Superior temporal gyrus (tissue), 1 donor: Measurements from ENCODE around the gene MRPL50.
A peak's percentile ranks its signal among the peaks of the same experiment; 100 is the strongest.
"Not testable (repeated sequence)": the region's sequence is repeated elsewhere in the genome, so short reads cannot be mapped to it uniquely, and the experiment has no call there.

Source experiments
- DNase-seq: peaks from one replicate; pipeline ENCODE4 v3.0.0-alpha.2; 2016; ENCODE audit errors: extremely low spot score

Gene MRPL50

DNA sequence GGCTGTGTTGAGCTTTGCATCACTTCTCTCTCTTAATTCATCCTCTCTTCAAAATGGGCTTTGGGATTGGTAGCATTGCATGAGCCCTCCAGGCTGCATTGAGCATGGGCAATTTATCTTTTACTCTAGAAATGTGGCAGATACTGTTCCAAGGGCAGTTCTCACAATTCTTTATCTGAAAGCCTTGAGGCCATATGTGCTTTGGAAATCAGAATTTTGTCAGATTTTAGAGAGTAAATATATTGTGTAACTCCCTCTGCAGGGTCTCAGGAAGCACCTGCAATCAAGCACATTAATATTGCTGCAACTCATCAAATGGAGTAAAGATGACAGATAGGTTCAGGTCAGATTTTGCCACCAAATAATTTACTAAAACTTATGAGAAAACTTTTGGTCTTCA lies 19.6 kb upstream of the MRPL50 start:
- no peak for DNase-seq

DNA sequence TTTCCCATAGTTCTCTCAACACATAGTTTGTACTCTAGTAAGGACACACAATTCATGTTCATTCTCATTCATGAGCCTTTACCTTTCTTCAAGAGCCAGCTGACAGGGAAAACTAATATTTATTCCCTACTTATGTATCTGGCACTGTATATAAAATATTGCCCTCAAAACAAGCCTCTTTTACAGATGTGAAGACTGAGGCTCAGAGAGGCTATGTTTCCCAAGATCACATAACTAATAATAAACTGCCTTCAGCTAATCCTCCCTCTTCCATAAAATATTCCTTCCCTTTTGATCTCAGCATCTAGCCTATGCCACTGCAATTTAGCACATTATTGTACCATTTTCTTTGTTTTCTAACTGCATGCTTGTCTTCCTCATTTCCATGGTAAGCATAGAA lies 19.0 kb upstream of the MRPL50 start:
- no peak for DNase-seq

- no peak for DNase-seq
These were observed 17.2 kb upstream of the MRPL50 start for GRCh38 chr9:101415578-101415977.

DNA sequence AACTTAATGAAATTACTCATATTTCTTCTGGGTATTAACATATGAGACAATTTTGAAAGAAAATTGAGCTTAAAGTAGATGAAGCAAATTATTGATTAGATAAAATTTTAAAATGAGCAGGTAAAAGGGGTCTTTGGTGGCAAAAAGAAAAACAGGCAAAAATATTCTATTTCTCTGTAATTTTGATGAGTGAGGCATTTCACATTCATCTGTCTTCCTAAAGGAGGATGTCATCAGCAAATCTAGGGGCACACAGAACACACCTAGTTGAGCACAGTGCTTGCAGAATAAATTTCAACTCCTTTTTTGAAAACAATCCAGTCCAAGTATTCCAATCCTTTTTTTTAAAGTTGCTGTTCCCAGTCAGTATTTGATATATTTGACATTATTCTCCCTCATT lies 16.4 kb upstream of the MRPL50 start:
- no peak for DNase-seq

- DNase-seq: no peak
These were observed 10.7 kb upstream of the MRPL50 start for GRCh38 chr9:101409079-101409477.

DNA sequence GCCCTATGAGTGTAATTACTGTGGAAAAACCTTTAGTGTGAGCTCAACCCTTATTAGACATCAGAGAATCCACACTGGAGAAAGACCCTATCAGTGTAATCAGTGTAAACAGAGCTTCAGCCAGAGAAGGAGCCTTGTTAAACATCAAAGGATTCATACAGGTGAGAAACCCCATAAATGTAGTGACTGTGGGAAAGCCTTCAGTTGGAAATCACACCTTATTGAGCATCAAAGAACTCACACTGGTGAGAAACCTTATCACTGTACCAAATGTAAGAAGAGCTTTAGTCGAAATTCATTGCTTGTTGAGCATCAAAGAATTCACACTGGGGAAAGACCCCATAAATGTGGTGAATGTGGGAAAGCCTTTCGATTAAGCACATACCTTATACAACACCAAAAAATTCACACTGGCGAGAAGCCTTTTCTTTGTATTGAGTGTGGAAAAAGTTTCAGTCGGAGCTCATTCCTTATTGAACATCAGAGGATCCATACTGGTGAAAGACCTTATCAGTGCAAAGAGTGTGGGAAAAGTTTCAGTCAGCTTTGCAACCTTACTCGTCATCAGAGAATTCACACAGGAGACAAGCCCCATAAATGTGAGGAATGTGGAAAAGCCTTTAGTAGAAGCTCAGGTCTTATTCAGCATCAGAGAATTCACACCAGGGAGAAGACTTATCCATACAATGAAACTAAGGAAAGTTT lies 10.1 kb upstream of the MRPL50 start:
- no peak for DNase-seq

- DNase-seq: no peak
These were observed 5.3 kb upstream of the MRPL50 start for GRCh38 chr9:101403516-101404285.

- DNase-seq: no peak
These were observed 1.7 kb upstream of the MRPL50 start for GRCh38 chr9:101400120-101400519.

GRCh38 chr9:101399643-101399970 lies 1.2 kb upstream of the MRPL50 start:
- no peak for DNase-seq

DNA sequence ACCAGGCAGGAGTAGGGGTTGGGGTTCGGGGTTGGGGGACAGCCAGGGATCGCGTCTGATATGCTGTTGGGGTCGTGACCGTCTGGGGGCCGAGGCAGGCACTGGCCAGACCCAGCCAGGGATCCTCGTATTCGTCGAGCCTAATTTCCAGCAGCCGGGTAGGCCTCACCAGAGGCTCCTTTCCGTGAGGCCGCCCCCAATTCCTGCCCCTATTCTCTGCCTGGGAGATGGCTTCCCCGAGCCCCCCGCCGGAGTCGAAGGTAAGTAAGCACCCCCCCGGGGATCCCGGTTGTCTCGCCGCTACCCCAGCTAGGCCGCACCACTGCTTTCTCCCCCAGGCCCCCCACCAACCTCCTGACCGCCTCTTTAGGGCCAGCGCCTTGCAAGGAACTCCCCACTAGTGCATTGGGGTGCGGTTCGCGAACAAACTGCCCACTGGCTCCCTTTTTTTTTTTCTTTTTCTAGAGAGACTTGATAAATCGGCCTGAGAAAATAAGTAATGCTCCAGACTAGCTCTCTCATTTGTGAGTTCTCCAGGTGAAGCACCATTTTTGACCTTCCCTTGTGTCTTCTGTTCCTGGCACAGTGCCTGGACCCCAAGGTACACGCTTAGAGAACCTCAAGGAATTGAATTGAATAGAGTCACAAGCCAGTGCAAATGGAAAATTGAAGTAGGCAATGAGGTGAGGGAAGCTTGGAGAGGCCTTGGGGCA lies 668 bp upstream of the MRPL50 start:
- peak; percentile 35 for DNase-seq

GRCh38 chr9:101397746-101398067 lies 711 bp downstream of the MRPL50 start:
- no peak for DNase-seq

- no peak for DNase-seq
These were observed 3.7 kb downstream of the MRPL50 start for GRCh38 chr9:101394687-101395086.

DNA sequence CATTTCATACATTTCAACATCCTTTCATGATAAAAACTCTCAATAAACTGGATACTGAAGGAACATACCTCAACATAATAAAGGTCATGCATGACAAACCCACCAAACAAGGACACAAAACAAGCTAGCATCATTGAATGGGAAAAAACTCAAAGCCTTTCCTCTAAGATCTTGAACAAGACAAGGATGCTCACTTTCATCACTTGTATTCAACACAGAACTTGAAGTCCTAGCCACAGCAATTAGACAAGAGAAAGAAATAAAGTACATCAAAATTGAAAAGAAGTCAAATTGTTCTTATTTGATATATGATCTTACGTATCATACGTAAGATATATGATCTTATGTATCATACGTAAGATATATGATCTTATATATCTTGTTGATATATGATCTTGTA lies 5.3 kb downstream of the MRPL50 start:
- no peak for DNase-seq

GRCh38 chr9:101388507-101388993 lies 9.9 kb downstream of the MRPL50 start:
- DNase-seq: no peak

- DNase-seq: peak; percentile 86
These were observed 10.4 kb downstream of the MRPL50 start for GRCh38 chr9:101387871-101388506.

GRCh38 chr9:101384873-101385536 lies 13.4 kb downstream of the MRPL50 start, which contains the start of gene BAAT:
Gene BAAT (minus strand): TSS chr9:101385006. CDS start chr9:101371404, 13,602 bp downstream.
- DNase-seq: not testable (repeated sequence)

- DNase-seq: no peak
These were observed 15.1 kb downstream of the MRPL50 start for GRCh38 chr9:101383361-101383760.

GRCh38 chr9:101381833-101382342 lies 16.5 kb downstream of the MRPL50 start:
- DNase-seq: no peak

- no peak for DNase-seq
These were observed 17.3 kb downstream of the MRPL50 start for GRCh38 chr9:101381118-101381517.

DNA sequence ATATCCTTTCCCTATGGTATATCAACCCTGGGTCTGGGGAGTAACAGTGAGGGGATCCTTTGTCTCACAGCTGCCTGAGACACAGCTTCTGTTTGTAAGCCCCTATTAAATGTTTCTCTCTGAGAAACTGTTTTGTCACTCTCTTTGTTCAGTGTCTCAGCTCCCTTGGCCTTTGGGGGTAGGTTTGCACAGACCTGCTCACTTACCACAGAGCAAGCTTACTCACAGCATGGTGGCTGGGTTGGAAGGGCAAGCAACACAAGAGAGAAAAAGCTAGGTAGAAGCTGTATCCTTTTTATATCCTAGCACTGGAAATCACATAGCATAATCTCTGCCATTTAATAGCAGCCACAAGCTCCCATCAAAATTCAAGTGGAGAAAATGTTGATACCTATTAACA lies 18.1 kb downstream of the MRPL50 start:
- DNase-seq: no peak

DNA sequence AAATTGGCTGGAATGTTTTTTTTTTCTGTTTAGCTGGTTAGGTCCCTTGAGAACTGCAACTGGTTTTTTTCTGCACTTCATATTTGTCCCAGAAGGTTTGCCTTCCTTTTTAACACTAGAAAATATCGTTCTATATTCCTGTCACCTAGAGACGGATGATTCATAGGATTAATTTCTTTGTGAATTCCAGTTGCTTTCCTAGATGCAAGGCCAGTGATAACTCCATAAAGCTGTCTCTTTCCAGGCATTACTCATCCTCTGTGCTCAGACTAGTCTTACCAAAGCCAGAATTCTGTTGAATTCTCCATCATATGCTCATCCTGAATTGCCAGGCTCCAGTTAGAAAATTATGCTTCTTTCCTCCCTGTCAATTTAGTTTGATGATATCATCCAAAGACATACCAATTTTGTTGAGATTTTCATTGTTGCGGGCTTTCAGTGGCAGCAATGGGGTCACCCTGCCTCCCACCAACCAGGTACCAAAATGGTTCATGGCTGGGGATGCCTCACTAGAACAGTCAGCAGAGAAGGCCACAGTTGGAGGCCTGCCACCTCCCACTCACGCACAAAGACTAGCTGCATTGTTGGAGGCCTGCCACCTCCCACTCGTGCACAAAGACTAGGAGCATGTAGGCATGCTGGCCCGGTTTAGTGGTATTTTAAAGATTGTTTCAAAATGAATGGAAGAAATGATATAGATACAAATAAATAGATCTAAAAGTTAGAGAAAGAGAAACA lies 22.1 kb downstream of the MRPL50 start:
- peak; percentile 63 for DNase-seq
